ENCODE results near the gene STN1.

STN1 gene

GRCh38 chr10:103889121-103889720 lies 28.8 kb downstream of the STN1 start:
- TF ChIP-seq CTCF (IDR thresholded peaks at IDR 0.05; ENCODE audit: low read depth, low read length): no peak
- H3K4me3 ChIP-seq (ENCODE audit: low read depth, low read length): no peak overlapping the region

- peak; percentile 60; the same call in 1 of the 2 replicates for TF ChIP-seq CTCF (IDR thresholded peaks at IDR 0.05; ENCODE audit: low read depth, low read length)
- H3K4me3 ChIP-seq (ENCODE audit: low read depth, low read length): no peak overlapping the region; the same call in 1 of the 2 replicates
These were observed 29.7 kb downstream of the STN1 start for GRCh38 chr10:103888113-103888841.

- no peak for TF ChIP-seq CTCF (IDR thresholded peaks at IDR 0.05; ENCODE audit: low read depth, low read length)
- no peak overlapping the region for H3K4me3 ChIP-seq (ENCODE audit: low read depth, low read length)
These were observed 32.4 kb downstream of the STN1 start for GRCh38 chr10:103885617-103886016.

- H3K4me3 ChIP-seq (ENCODE audit: low read depth, low read length): no peak overlapping the region
- peak; percentile 76 for TF ChIP-seq CTCF (IDR thresholded peaks at IDR 0.05; ENCODE audit: low read depth, low read length)
These were observed 33.3 kb downstream of the STN1 start for GRCh38 chr10:103884681-103885139.

- TF ChIP-seq CTCF (IDR thresholded peaks at IDR 0.05; ENCODE audit: low read depth, low read length): no peak
- no peak overlapping the region for H3K4me3 ChIP-seq (ENCODE audit: low read depth, low read length)
These were observed 35.5 kb downstream of the STN1 start for GRCh38 chr10:103882285-103883007.

GRCh38 chr10:103881416-103882284 lies 36.3 kb downstream of the STN1 start:
- TF ChIP-seq CTCF (IDR thresholded peaks at IDR 0.05; ENCODE audit: low read depth, low read length): no peak
- no peak overlapping the region for H3K4me3 ChIP-seq (ENCODE audit: low read depth, low read length)
